ENCODE data around the gene LDLRAP1.

GRCh38 chr1:25549273-25550154 lies 6.1 kb downstream of the LDLRAP1 start:
- TF ChIP-seq CTCF (IDR thresholded peaks at IDR 0.05) (no peak), EP300 (IDR thresholded peaks at IDR 0.05) (no peak), POLR2A (IDR thresholded peaks at IDR 0.05) (no peak)
